ENCODE measurements around the gene MRPS6.

The MRPS6 gene

GRCh38 chr21:34073032-34073748 is at the start of gene MRPS6, which contains the start of gene SLC5A3:
Gene MRPS6, plus strand, starts transcription at chr21:34073578. Its CDS starts 123 bp downstream, at chr21:34073701.
Gene SLC5A3, plus strand, starts transcription at chr21:34073578. Its CDS starts 21,621 bp downstream, at chr21:34095199.
- peak; percentile 70 for DNase-seq

- no peak for DNase-seq
These were observed 49.5 kb upstream of the MRPS6 start for GRCh38 chr21:34023691-34024373.

GRCh38 chr21:34024374-34024693 is 49.0 kb upstream of the MRPS6 start:
- no peak for DNase-seq

- no peak for DNase-seq
These were observed 45.5 kb upstream of the MRPS6 start for GRCh38 chr21:34027721-34028461.

- DNase-seq: no peak
These were observed 43.4 kb upstream of the MRPS6 start for GRCh38 chr21:34029743-34030528.

- DNase-seq: no peak
These were observed 41.5 kb upstream of the MRPS6 start for GRCh38 chr21:34031835-34032370.

GRCh38 chr21:34034369-34035014 is 38.9 kb upstream of the MRPS6 start:
- DNase-seq: no peak

GRCh38 chr21:34035619-34036354 is 37.6 kb upstream of the MRPS6 start:
- no peak for DNase-seq

GRCh38 chr21:34037009-34037795 is 36.2 kb upstream of the MRPS6 start:
- no peak for DNase-seq

GRCh38 chr21:34039678-34040382 is 33.5 kb upstream of the MRPS6 start:
- DNase-seq: no peak

- DNase-seq: no peak
These were observed 30.6 kb upstream of the MRPS6 start for GRCh38 chr21:34042735-34043134.

GRCh38 chr21:34043333-34043732 is 30.0 kb upstream of the MRPS6 start:
- no peak for DNase-seq

- no peak for DNase-seq
These were observed 26.5 kb upstream of the MRPS6 start for GRCh38 chr21:34046917-34047316.

GRCh38 chr21:34047835-34048234 is 25.5 kb upstream of the MRPS6 start:
- no peak for DNase-seq

- DNase-seq: no peak
These were observed 21.2 kb upstream of the MRPS6 start for GRCh38 chr21:34052171-34052570.

GRCh38 chr21:34054259-34054658 is 19.1 kb upstream of the MRPS6 start:
- no peak for DNase-seq

- no peak for DNase-seq
These were observed 17.8 kb upstream of the MRPS6 start for GRCh38 chr21:34055615-34056014.

GRCh38 chr21:34061983-34062382 is 11.4 kb upstream of the MRPS6 start:
- DNase-seq: no peak

- DNase-seq: no peak
These were observed 8.4 kb upstream of the MRPS6 start for GRCh38 chr21:34065027-34065426.

GRCh38 chr21:34071683-34072082 is 1.7 kb upstream of the MRPS6 start:
- DNase-seq: no peak
